Left ventricle myocardium inferior (tissue), 1 donor: ENCODE data around the gene ZKSCAN2. TPM values are rescaled to one million over a fixed set of nuclear protein-coding genes. Genes with fewer than 3 reads are reported as not detected.

Source experiments
- DNase-seq: peaks from one replicate; pipeline ENCODE4 v3.0.0-alpha.2; 2020
- H3K27ac ChIP-seq: fragments of 200-600 bp; replicated peaks from 2 replicates; pipeline ENCODE4 v1.8.0; 2021
- H3K27me3 ChIP-seq: fragments of 200-600 bp; 2 replicates; pipeline ENCODE4 v1.8.0; 2021; ENCODE audit warnings: low read depth
- H3K36me3 ChIP-seq: fragments of 200-600 bp; 2 replicates; pipeline ENCODE4 v1.8.0; 2021
- H3K4me1 ChIP-seq: fragments of 200-600 bp; 2 replicates; pipeline ENCODE4 v1.8.0; 2021
- H3K4me3 ChIP-seq: fragments of 200-600 bp; 2 replicates; pipeline ENCODE4 v1.8.0; 2021; ENCODE audit warnings: mild to moderate bottlenecking, moderate library complexity
- H3K9me3 ChIP-seq: fragments of 200-600 bp; replicated peaks from 2 replicates; pipeline ENCODE4 v1.8.0; 2021
- intact Hi-C: fragments of 100-400 bp; cut with micrococcal nuclease; formaldehyde crosslinking; loops from one replicate; pipeline ENCODE4 v1.11.0; 2022
- total RNA-seq: library from RNA; stranded (reverse); fragmentation: NEBNext Ultra II Directional; extraction: Animal tissue kit (Norgen Biotek cat#: 25700); gene quantifications from one replicate; pipeline ENCODE4 v1.2.1, GENCODE V29; 2021
- TF ChIP-seq, protein P1 (sequence below): fragments of 200-600 bp; IDR thresholded peaks from 2 replicates; pipeline ENCODE4 v1.8.0; 2021; ENCODE audit warnings: antibody characterized with exemption, mild to moderate bottlenecking, borderline replicate concordance
- donor health status: DM: no; HTN: yes; CAD: no; lungs with severe emphysema.

ZKSCAN2 gene
- total RNA-seq, 1 donor from 2014 or later: 4.4 TPM

DNA sequence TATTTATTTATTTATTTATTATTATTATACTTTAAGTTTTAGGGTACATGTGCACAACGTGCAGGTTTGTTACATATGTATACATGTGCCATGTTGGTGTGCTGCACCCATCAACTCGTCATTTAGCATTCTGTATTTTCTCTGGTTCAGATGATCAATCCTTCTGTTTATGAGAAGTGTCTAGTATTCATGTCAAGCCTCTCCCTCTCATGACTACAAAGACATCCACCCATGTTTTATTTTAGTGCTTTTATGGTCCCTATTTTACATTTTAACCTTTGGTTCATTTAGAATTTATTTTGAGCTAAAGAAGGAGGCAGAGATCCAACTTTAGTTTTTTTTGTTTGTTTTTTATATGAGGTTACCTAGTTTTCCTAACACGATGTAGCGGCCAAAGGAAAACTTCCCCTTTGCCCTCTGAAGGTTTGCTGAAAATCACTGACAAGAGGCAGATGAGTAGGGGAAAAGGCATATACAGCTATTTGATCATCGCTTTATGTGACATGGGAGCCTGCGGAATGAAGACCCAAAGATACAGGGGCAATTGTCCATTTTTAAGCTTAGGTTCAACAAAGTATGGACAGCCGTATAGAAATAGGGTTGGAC is 63.3 kb downstream of the ZKSCAN2 start:
- no peak overlapping the region for H3K27ac ChIP-seq
- no peaks in the 10 kb centered on the region for H3K36me3 ChIP-seq
- H3K4me1 ChIP-seq: no peaks in the 10 kb centered on the region
- intact Hi-C loops: no loop called here
- no peaks in the 10 kb centered on the region for H3K27me3 ChIP-seq
- DNase-seq: no peak
- no peak overlapping the region for H3K4me3 ChIP-seq
- H3K9me3 ChIP-seq: no peaks in the 10 kb centered on the region
- TF ChIP-seq, protein P1, sequence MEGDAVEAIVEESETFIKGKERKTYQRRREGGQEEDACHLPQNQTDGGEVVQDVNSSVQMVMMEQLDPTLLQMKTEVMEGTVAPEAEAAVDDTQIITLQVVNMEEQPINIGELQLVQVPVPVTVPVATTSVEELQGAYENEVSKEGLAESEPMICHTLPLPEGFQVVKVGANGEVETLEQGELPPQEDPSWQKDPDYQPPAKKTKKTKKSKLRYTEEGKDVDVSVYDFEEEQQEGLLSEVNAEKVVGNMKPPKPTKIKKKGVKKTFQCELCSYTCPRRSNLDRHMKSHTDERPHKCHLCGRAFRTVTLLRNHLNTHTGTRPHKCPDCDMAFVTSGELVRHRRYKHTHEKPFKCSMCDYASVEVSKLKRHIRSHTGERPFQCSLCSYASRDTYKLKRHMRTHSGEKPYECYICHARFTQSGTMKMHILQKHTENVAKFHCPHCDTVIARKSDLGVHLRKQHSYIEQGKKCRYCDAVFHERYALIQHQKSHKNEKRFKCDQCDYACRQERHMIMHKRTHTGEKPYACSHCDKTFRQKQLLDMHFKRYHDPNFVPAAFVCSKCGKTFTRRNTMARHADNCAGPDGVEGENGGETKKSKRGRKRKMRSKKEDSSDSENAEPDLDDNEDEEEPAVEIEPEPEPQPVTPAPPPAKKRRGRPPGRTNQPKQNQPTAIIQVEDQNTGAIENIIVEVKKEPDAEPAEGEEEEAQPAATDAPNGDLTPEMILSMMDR: no peak

DNA sequence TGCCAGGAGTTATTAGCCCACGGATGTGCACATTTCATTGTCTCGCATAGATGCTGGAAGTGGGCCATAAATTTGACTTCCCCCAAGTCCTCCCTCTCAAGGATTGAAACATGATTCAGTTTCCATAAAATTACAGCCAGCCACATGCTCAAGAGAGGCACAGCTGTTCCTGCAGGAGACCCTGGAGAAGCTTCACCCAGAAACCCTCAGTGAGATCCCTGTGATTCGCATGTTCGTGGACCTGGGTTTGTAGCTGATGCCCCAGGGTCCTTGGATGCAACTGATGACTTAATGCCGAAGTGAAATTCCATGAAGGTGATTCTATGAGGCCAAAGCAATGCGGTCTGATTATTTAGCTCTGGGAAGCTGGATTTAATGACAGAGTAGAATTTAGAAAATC is 65.5 kb downstream of the ZKSCAN2 start:
- Histone ChIP-seq H3K4me1 (no peaks in the 10 kb centered on the region), H3K27me3 (no peaks in the 10 kb centered on the region), H3K4me3 (no peak overlapping the region), H3K27ac (no peak overlapping the region), H3K9me3 (no peaks in the 10 kb centered on the region), H3K36me3 (no peaks in the 10 kb centered on the region)
- TF ChIP-seq, protein P1: no peak
- DNase-seq: no peak
- intact Hi-C loops: no loop called here

DNA sequence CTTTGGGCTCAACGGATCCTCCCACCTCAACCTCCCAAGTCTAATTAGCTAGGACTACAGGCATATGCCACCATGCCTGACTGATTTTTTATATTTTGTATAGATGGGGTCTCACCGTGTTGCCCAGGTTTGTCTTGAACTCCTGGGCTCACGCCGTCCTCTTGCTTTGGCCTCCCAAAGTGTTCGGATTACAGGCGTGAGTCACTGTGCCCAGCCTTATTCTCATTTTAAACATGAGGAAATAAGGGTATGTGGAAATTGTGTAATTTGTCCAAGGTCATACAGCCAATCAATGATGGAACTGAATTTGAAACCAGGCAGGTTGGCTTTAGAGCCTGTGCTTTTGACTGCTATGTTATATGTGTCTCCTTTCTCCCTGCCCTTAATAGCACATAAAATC is 68.3 kb downstream of the ZKSCAN2 start:
- Histone ChIP-seq H3K4me1 (no peaks in the 10 kb centered on the region), H3K4me3 (no peak overlapping the region), H3K9me3 (no peaks in the 10 kb centered on the region), H3K36me3 (no peaks in the 10 kb centered on the region), H3K27ac (no peak overlapping the region), H3K27me3 (no peaks in the 10 kb centered on the region)
- no peak for DNase-seq
- TF ChIP-seq, protein P1: no peak
- intact Hi-C loops: no loop called here

DNA sequence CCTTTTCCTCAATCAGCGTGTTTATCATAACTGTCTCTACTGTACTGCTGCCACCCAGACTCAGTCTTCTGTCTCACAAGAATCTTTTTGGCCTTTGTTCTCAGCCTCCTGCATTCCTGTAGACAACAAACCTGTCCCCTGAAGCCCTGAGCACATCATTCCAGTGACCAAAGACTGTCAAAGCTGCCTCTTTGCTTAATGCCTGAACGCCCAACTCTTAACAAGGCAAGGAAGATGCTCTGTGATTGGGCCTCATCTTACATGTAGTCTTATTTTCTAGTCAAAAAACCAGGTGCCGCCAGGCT is 70.2 kb downstream of the ZKSCAN2 start:
- no peaks in the 10 kb centered on the region for H3K27me3 ChIP-seq
- H3K27ac ChIP-seq: no peak overlapping the region
- no peak for DNase-seq
- intact Hi-C loops: no loop called here
- no peak overlapping the region for H3K4me3 ChIP-seq
- H3K4me1 ChIP-seq: no peaks in the 10 kb centered on the region
- H3K36me3 ChIP-seq: no peaks in the 10 kb centered on the region
- TF ChIP-seq, protein P1: no peak
- no peaks in the 10 kb centered on the region for H3K9me3 ChIP-seq

Other genes with a start within 250 kb of the ZKSCAN2 start
- gene ARHGAP17, start 242.5 kb downstream of the ZKSCAN2 start, total RNA-seq: 53.7 TPM
- gene LCMT1, start 146.1 kb downstream of the ZKSCAN2 start, total RNA-seq: 41.1 TPM
- gene AQP8, start 40.9 kb downstream of the ZKSCAN2 start, total RNA-seq: not detected